CD8-positive, alpha-beta memory T cell (primary cell): ENCODE measurements around the gene YRDC. TPM values are rescaled to one million over a fixed set of nuclear protein-coding genes. Genes with fewer than 3 reads are reported as not detected.

Experiments used
- CTCF ChIA-PET: fragments of 350-600 bp; sonication (Branson Sonifier 250); formaldehyde crosslinking; loops from one replicate; lab custom pipeline; 2021; ENCODE audit warnings: antibody characterized with exemption; lab: Charles Lee
- POLR2A ChIA-PET: fragments of 350-600 bp; sonication (Branson Sonifier 250); formaldehyde crosslinking; loops from one replicate; lab custom pipeline; 2021; ENCODE audit warnings: antibody characterized with exemption; lab: Charles Lee
- DNase-seq, 5 donors: peaks; one replicate each; pipeline versions ENCODE4 v3.0.0 to v3.0.0-alpha.2; 2020 to 2022; ENCODE audit warnings: mixed read lengths in 1 of 5
- H3K27ac ChIP-seq: one replicate; pipeline ENCODE4 v1.7.0; 2013; ENCODE audit warnings: low read depth, mild to moderate bottlenecking, low read length, moderate library complexity
- H3K27me3 ChIP-seq: 2 replicates; pipeline ENCODE4 v1.7.0; 2013; ENCODE audit warnings: low read length, mild to moderate bottlenecking; ENCODE audit not compliant: insufficient read depth, poor library complexity, severe bottlenecking
- H3K36me3 ChIP-seq: 2 replicates; pipeline ENCODE4 v1.7.0; 2013; ENCODE audit warnings: mild to moderate bottlenecking, low read length, moderate library complexity; ENCODE audit not compliant: insufficient read depth
- H3K4me1 ChIP-seq: 2 replicates; pipeline ENCODE4 v1.7.0; 2013; ENCODE audit warnings: mild to moderate bottlenecking, low read length, moderate library complexity; ENCODE audit not compliant: insufficient read depth
- H3K4me3 ChIP-seq: 2 replicates; pipeline ENCODE4 v1.7.0; 2013; ENCODE audit warnings: mild to moderate bottlenecking, low read length
- H3K9me3 ChIP-seq: 2 replicates; pipeline ENCODE4 v1.7.0; 2013; ENCODE audit warnings: mild to moderate bottlenecking, low read length
- H3K27ac Mint-ChIP-seq, 8 donors: one replicate each; pipeline ENCODE4 v1.8.0; 2020 to 2021; ENCODE audit warnings: mixed read lengths in 8 of 8, mild to moderate bottlenecking in 6 of 8, inconsistent platforms in 3 of 8, moderate library complexity in 3 of 8
- H3K27me3 Mint-ChIP-seq, 2 donors: one replicate each; pipeline ENCODE4 v1.8.0; 2020 to 2021; ENCODE audit warnings: mixed read lengths in 2 of 2, mild to moderate bottlenecking in 1 of 2, moderate library complexity in 1 of 2
- H3K36me3 Mint-ChIP-seq, 3 donors: one replicate each; pipeline ENCODE4 v1.8.0; 2020 to 2021; ENCODE audit warnings: mixed read lengths in 3 of 3, inconsistent platforms in 1 of 3, mild to moderate bottlenecking in 1 of 3
- H3K4me1 Mint-ChIP-seq, 3 donors: one replicate each; pipeline ENCODE4 v1.8.0; 2020 to 2021; ENCODE audit warnings: mixed read lengths in 3 of 3, inconsistent platforms in 1 of 3, mild to moderate bottlenecking in 1 of 3
- H3K4me3 Mint-ChIP-seq, 7 donors: one replicate each; pipeline ENCODE4 v1.8.0; 2020 to 2021; ENCODE audit warnings: mixed read lengths in 7 of 7, mild to moderate bottlenecking in 6 of 7, moderate library complexity in 4 of 7, inconsistent platforms in 2 of 7
- H3K9me3 Mint-ChIP-seq, 5 donors: one replicate each; pipeline ENCODE4 v1.8.0; 2020 to 2022; ENCODE audit warnings: mixed read lengths in 5 of 5, mild to moderate bottlenecking in 3 of 5, moderate library complexity in 2 of 5, inconsistent platforms in 1 of 5
- polyA plus RNA-seq: library from polyadenylated mRNA; unstranded; fragments of 300-500 nt; fragmentation: Illumina TruSeq; gene quantifications from one replicate; pipeline ENCODE4 v1.2.3, GENCODE V29; 2021
- total RNA-seq, 2 experiments: library from RNA; stranded (reverse); gene quantifications; one replicate each; pipeline ENCODE4 v1.2.3, GENCODE V29; 2021

Gene YRDC
- total and polyA plus RNA-seq, 3 experiments from 2014 or later: 28.7 to 80.8 (median 72.4) TPM

DNA sequence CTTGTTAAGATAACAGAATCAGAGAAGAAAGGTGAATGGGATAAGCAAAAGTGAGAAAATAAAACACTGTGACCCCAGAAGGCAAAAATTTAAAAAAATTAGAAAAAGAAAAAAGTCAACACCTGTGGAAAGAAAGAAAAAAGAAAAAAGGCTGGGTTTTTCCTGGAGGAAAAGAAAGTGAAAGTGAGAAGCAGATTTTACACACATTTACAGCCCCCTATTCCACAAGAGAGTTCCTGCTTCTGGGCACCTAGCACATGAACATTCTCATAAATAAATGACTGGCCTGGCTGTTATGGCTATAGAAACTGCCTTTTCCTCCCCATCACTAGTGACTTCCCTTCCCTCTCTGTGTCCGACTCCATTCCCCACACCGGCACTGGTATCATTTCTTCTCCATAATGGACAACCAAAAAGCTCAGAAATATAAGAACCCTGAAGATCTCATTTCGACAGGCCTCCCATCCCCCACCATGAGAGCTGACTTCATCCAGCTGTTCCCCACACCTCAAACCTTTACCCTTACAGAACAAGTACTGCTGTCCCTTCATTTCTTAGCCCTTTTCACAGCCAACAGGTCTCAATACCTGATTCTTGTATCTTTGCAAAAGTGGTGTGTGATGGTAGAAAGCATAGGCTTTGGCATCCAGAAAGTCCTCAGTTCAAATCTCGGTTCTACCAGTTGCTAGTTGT is 38.8 kb upstream of the YRDC start:
- Mint-ChIP-seq H3K4me1 (peaks cover 43 to 58% (median 56%) of the 10 kb centered on the region in 3 donors), H3K27ac (peak overlapping the region; percentile 19 to 78 (median 56)), H3K9me3 (no peaks in the 10 kb centered on the region), H3K4me3 (peak overlapping the region in 6 of 7 donors; percentile 5 to 72 (median 39)), H3K36me3 (peaks cover 0 to 46% (median 9%) of the 10 kb centered on the region in 3 donors), H3K27me3 (no peaks in the 10 kb centered on the region)
- no peak overlapping the region for H3K27ac ChIP-seq
- no peaks in the 10 kb centered on the region for H3K9me3 ChIP-seq
- H3K36me3 ChIP-seq: no peaks in the 10 kb centered on the region
- POLR2A ChIA-PET: no interaction called here
- CTCF ChIA-PET: interaction anchor here (1.8 kb wide), 1 partner anchor 13 kb away, joined by 6 read pairs; the partner anchor contains the start of gene MTF1
- DNase-seq: no peak
- H3K27me3 ChIP-seq: no peaks in the 10 kb centered on the region
- H3K4me3 ChIP-seq: no peak overlapping the region
- H3K4me1 ChIP-seq: peaks cover 26% of the 10 kb centered on the region

DNA sequence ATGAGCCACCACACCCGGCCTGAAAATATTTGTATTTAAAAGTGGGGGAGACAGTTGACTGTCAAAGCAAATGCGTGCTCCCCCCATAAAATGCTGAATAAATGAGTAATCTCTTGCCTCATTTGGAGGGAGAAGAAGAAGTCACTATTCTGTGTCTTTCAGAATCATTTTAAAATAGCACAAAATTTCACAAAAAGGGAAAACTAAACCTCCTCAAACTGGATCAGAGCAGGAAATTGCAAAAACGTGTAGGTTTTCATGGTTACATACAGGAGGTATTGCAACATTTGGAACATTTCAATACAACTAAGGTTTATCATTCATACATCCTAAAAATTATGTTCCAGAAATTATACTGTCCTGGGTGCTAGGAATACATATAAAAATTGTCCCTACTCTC is 37.8 kb upstream of the YRDC start:
- peaks cover 0 to 51% (median 11%) of the 10 kb centered on the region in 3 donors for H3K36me3 Mint-ChIP-seq
- H3K27ac Mint-ChIP-seq: peak overlapping the region in 2 of 8 donors; percentile 56 to 78
- no peaks in the 10 kb centered on the region for H3K9me3 ChIP-seq
- POLR2A ChIA-PET: no interaction called here
- no peak overlapping the region for H3K4me3 ChIP-seq
- no peaks in the 10 kb centered on the region for H3K9me3 Mint-ChIP-seq
- peaks cover 16% of the 10 kb centered on the region for H3K4me1 ChIP-seq
- no peak overlapping the region for H3K27ac ChIP-seq
- H3K27me3 ChIP-seq: no peaks in the 10 kb centered on the region
- CTCF ChIA-PET: interaction anchor here (1.8 kb wide), 1 partner anchor 14 kb away, joined by 6 read pairs; the partner anchor contains the start of gene MTF1
- no peaks in the 10 kb centered on the region for H3K27me3 Mint-ChIP-seq
- peaks cover 43 to 58% (median 56%) of the 10 kb centered on the region in 3 donors for H3K4me1 Mint-ChIP-seq
- H3K4me3 Mint-ChIP-seq: no peak overlapping the region
- peaks cover 5% of the 10 kb centered on the region for H3K36me3 ChIP-seq
- no peak for DNase-seq

DNA sequence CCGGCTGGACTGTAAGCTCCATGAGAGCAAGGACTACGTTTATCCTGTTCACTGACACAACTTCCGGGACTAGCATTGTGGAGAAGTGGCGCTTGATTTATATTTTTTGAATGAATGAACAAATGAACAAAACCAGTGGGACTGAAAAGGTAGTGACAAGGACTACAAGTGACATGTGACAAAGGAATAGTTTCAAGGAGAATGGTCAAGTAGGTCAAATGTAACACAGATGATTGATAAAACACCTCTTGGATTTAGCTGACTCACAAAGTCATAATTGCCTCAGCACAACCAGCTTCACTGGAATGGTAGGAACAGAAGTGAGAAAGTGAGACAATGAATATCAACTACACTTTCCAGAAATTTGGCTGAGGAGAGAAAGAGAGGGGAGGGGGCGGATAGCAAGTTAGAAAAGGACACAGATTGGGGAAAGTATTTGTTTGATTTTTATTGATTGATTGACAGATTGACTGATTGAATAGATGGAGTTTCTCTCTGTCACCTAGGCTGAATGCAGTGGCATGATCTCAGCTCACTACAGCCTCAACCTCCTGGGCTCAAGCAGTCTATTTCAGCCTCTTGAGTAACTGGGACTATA is 37.1 kb upstream of the YRDC start:
- peak overlapping the region in 5 of 8 donors; percentile 15 to 42 (median 21) for H3K27ac Mint-ChIP-seq
- peaks cover 13% of the 10 kb centered on the region for H3K4me1 ChIP-seq

DNA sequence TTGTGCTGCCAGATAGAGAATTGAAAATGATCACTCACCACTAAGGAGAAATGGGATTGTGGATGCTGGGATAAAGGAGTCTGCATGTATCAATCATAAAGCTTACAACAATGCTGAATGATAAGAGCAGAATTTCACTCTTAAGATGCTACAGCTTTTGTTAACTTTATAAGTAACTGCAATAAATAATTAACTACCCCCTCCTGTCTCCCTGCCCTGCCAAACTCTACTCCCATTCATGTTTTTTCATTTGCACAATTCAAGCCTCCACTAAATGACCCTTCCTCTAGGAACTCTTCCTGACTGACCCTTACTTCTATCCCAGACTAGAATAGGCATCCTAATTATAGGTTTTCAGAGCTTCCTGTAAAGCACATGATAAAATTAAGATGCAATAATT is 36.5 kb upstream of the YRDC start:
- Mint-ChIP-seq H3K4me1 (peaks cover 39 to 58% (median 55%) of the 10 kb centered on the region in 3 donors), H3K27ac (peak overlapping the region in 3 of 8 donors; percentile 3 to 15 (median 14)), H3K36me3 (peaks cover 0 to 62% (median 10%) of the 10 kb centered on the region in 3 donors), H3K27me3 (no peaks in the 10 kb centered on the region), H3K4me3 (no peak overlapping the region), H3K9me3 (no peaks in the 10 kb centered on the region)
- H3K27ac ChIP-seq: no peak overlapping the region
- H3K4me1 ChIP-seq: peaks cover 13% of the 10 kb centered on the region
- H3K36me3 ChIP-seq: peaks cover 15% of the 10 kb centered on the region
- H3K9me3 ChIP-seq: no peaks in the 10 kb centered on the region
- no peak overlapping the region for H3K4me3 ChIP-seq
- DNase-seq: no peak
- POLR2A ChIA-PET: no interaction called here
- H3K27me3 ChIP-seq: no peaks in the 10 kb centered on the region
- CTCF ChIA-PET: interaction anchor here (1.4 kb wide), 1 partner anchor 16 kb away, joined by 4 read pairs; no protein-coding TSS in a partner anchor

More for the DNA sequence above, 37.1 kb upstream of the YRDC start:
- Histone ChIP-seq H3K27me3 (no peaks in the 10 kb centered on the region), H3K4me3 (no peak overlapping the region), H3K36me3 (peaks cover 10% of the 10 kb centered on the region), H3K27ac (no peak overlapping the region), H3K9me3 (no peaks in the 10 kb centered on the region)
- no peak for DNase-seq
- peaks cover 0 to 58% (median 11%) of the 10 kb centered on the region in 3 donors for H3K36me3 Mint-ChIP-seq
- ChIA-PET POLR2A (no interaction called here), CTCF (interaction anchor here (1.4 kb wide), 1 partner anchor 15 kb away, joined by 4 read pairs; no protein-coding TSS in a partner anchor)
- H3K9me3 Mint-ChIP-seq: no peaks in the 10 kb centered on the region
- H3K4me3 Mint-ChIP-seq: peak overlapping the region in 1 of 7 donors; percentile 21
- H3K27me3 Mint-ChIP-seq: no peaks in the 10 kb centered on the region
- H3K4me1 Mint-ChIP-seq: peaks cover 43 to 61% (median 56%) of the 10 kb centered on the region in 3 donors

DNA sequence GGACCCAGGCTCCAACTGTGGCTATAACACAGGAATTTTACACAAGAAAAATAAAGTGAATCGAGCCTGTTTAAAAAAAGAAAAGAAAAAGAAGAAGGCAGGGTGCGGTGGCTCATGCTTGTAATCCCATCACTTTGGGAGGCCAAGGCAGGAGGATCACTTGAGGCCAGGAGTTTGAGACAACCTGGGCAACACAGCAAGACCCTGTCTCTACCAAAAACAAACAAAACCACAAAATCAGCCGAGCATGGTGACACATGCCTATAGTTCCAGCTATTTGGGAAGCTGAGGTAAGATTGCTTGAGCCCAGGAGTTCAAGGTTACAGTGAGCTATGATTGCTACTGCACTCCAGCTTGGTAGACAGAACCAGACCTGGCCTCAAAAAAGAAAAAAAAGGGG is 33.6 kb upstream of the YRDC start:
- H3K4me3 Mint-ChIP-seq: no peak overlapping the region
- ChIA-PET CTCF (no interaction called here), POLR2A (no interaction called here)
- DNase-seq: no peak
- Histone ChIP-seq H3K4me3 (no peak overlapping the region), H3K4me1 (no peaks in the 10 kb centered on the region), H3K9me3 (no peaks in the 10 kb centered on the region), H3K27ac (no peak overlapping the region), H3K27me3 (no peaks in the 10 kb centered on the region), H3K36me3 (peaks cover 31% of the 10 kb centered on the region)
- no peaks in the 10 kb centered on the region for H3K27me3 Mint-ChIP-seq
- peak overlapping the region in 2 of 8 donors; percentile 31 to 47 for H3K27ac Mint-ChIP-seq
- H3K36me3 Mint-ChIP-seq: peaks cover 9 to 74% (median 13%) of the 10 kb centered on the region in 3 donors
- H3K4me1 Mint-ChIP-seq: peaks cover 21 to 33% (median 33%) of the 10 kb centered on the region in 3 donors
- H3K9me3 Mint-ChIP-seq: no peaks in the 10 kb centered on the region

DNA sequence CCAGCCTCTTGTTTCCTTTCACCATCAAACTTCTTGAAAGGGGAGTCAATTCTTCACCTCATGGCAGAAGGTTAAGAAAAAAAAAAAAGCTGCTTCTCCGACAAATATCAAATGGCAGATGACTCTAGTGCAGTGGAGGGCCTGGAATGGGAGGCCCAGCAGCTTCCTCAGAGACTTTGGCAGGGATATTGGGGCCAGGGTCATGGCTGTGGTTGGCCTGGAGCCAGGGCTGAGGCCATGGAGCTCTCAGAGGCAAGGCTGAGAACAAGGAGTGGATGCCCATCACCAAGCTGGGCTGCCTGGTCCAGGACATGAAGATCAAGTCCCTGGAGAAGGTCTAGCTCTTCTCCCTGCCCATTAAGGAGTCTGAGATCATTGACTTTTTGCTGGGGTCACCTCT is 32.7 kb upstream of the YRDC start:
- POLR2A ChIA-PET: no interaction called here

DNA sequence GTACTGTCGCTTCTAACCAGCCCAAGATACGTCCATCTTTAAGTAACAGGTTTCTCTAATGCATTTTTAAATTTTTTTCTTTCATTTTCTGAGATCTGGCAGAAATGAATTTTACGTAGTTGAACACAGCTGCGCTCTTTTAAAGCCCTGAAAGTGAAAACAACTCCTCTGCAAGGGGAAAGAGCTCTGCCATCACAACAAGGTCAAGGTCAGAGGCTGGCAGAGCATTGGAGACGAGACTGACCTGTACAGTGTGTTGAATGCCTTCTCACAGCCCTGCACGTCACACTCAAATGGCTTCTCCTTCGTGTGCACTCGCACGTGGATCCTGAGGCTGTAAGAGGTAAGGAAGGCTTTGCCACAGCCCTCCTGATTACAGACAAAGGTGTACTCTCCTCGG is 31.7 kb upstream of the YRDC start:
- Mint-ChIP-seq H3K4me3 (no peak overlapping the region), H3K36me3 (peaks cover 9 to 81% (median 20%) of the 10 kb centered on the region in 3 donors), H3K27me3 (no peaks in the 10 kb centered on the region), H3K4me1 (peaks cover 11 to 14% (median 13%) of the 10 kb centered on the region in 3 donors), H3K27ac (no peak overlapping the region), H3K9me3 (no peaks in the 10 kb centered on the region)
- no peak for DNase-seq
- Histone ChIP-seq H3K36me3 (peaks cover 38% of the 10 kb centered on the region), H3K9me3 (no peaks in the 10 kb centered on the region), H3K4me3 (no peak overlapping the region), H3K27ac (no peak overlapping the region), H3K4me1 (no peaks in the 10 kb centered on the region), H3K27me3 (no peaks in the 10 kb centered on the region)
- POLR2A ChIA-PET: no interaction called here
- CTCF ChIA-PET: no interaction called here

More for the DNA sequence above, 32.7 kb upstream of the YRDC start:
- peaks cover 9 to 78% (median 18%) of the 10 kb centered on the region in 3 donors for H3K36me3 Mint-ChIP-seq
- no peak overlapping the region for H3K27ac ChIP-seq
- H3K4me1 Mint-ChIP-seq: peaks cover 14 to 24% (median 23%) of the 10 kb centered on the region in 3 donors
- no peak overlapping the region for H3K4me3 Mint-ChIP-seq
- CTCF ChIA-PET: no interaction called here
- H3K4me3 ChIP-seq: no peak overlapping the region
- H3K9me3 ChIP-seq: no peaks in the 10 kb centered on the region
- H3K27me3 Mint-ChIP-seq: no peaks in the 10 kb centered on the region
- no peaks in the 10 kb centered on the region for H3K27me3 ChIP-seq
- no peak for DNase-seq
- no peaks in the 10 kb centered on the region for H3K9me3 Mint-ChIP-seq
- no peaks in the 10 kb centered on the region for H3K4me1 ChIP-seq
- H3K27ac Mint-ChIP-seq: peak overlapping the region in 1 of 8 donors; percentile 74
- H3K36me3 ChIP-seq: peaks cover 31% of the 10 kb centered on the region

DNA sequence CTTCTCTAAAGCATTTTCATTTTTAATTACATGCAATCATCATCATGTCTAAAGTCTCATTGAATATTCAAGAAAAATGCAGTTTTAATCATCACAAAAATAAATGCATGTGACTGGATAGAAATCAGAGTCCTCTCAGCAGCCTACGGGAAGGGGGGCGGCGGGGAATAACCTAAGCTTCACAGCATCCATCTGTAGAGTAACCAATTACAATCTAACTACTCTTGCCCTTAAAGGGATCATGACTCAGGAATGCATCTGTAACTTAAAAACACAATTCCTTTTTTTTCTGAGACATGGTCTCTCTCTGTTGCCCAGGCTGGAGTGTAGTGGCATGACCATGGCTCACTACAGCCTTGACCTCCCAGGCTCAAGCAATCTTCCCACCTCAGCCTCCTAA is 28.8 kb upstream of the YRDC start:
- Histone ChIP-seq H3K9me3 (no peaks in the 10 kb centered on the region), H3K27me3 (no peaks in the 10 kb centered on the region), H3K36me3 (peaks cover 57% of the 10 kb centered on the region), H3K4me1 (no peaks in the 10 kb centered on the region), H3K27ac (no peak overlapping the region), H3K4me3 (no peak overlapping the region)
- Mint-ChIP-seq H3K27ac (no peak overlapping the region), H3K4me3 (no peak overlapping the region), H3K27me3 (no peaks in the 10 kb centered on the region), H3K9me3 (no peaks in the 10 kb centered on the region), H3K4me1 (peaks cover 0 to 3% (median 0%) of the 10 kb centered on the region in 3 donors), H3K36me3 (peaks cover 16 to 87% (median 30%) of the 10 kb centered on the region in 3 donors)
- no peak for DNase-seq
- ChIA-PET CTCF (interaction anchor here (1.5 kb wide), 1 partner anchor 23 kb away, joined by 3 read pairs; no protein-coding TSS in a partner anchor), POLR2A (no interaction called here)
